ENCODE data around the gene IYD. TPM values are rescaled to one million over a fixed set of nuclear protein-coding genes. Genes with fewer than 3 reads are reported as not detected.

IYD gene
- total and polyA plus RNA-seq, 9 of the 15 experiments (the other 6 are each of a cell fraction or from before 2014, with no cell fraction given): not detected

- Histone ChIP-seq H3K9me3 (replicated peaks; ENCODE audit: control insufficient read depth, insufficient read depth, low read depth, low read length) (no peaks in the 10 kb centered on the region), H3K4me2 (ENCODE audit: insufficient read depth, low read length) (no peak overlapping the region), H3K9me1 (ENCODE audit: control insufficient read depth, insufficient read depth, low read length) (no peaks in the 10 kb centered on the region), H3K36me3 (ENCODE audit: control insufficient read depth, insufficient read depth, low read length) (no peaks in the 10 kb centered on the region), H3K4me3 (no peak overlapping the region), H3K27me3 (ENCODE audit: control insufficient read depth in 2 of 2, insufficient read depth in 2 of 2, low read length in 2 of 2) (peaks cover 0 to 12% of the 10 kb centered on the region in 2 experiments; a peak in 2 of 5 replicates), H4K20me1 (replicated peaks; ENCODE audit: control insufficient read depth, insufficient read depth, low read length) (no peaks in the 10 kb centered on the region), H3K9ac (ENCODE audit: insufficient read depth in 1 of 2, low read depth in 2 of 2, low read length in 2 of 2) (no peak overlapping the region), H3K79me2 (ENCODE audit: control insufficient read depth, insufficient read depth, low read length) (no peaks in the 10 kb centered on the region), H3K27ac (ENCODE audit: extremely low read depth, low read depth, low read length) (no peak overlapping the region), H3K4me1 (replicated peaks in 1 of 2; ENCODE audit: control insufficient read depth in 2 of 2, insufficient read depth in 2 of 2, low read length in 2 of 2) (no peaks in the 10 kb centered on the region; a peak in 1 of 5 replicates), H2AFZ (ENCODE audit: low read depth, low read length) (no peak overlapping the region)
- ChIA-PET POLR2A (no interaction called here), CTCF (ENCODE audit: low intra/inter-chr PET ratio) (no interaction called here)
- DNase-seq (ENCODE audit: extremely low read depth in 1 of 4, low spot score in 3 of 4): no peak
- 9% methylated on average over 4 of the region's 4 CpGs for WGBS (ENCODE audit: insufficient coverage, low coverage, missing lambda C conversion rate)
- no peak; the same call in 2 of the 3 replicates for ATAC-seq
- FAIRE-seq: no peak
- no TSS peak for BruUV-seq (replicated peaks)
- in situ Hi-C loops (cut with MboI): no loop called here
- TF ChIP-seq CTCF (IDR thresholded peaks at IDR 0.05 in 2 of 3, conservative IDR thresholded peaks at IDR 0.05 in 1 of 3; ENCODE audit: insufficient read depth in 2 of 3, low read depth in 1 of 3, low read length in 3 of 3): 0 out of 6 replicates have a peak, but pooled peaks of 1 of the 3 experiments have one; percentile 24
- no peak for TF ChIP-seq RFX1 (IDR thresholded peaks at IDR 0.05)
- TF ChIP-seq ESRRA (IDR thresholded peaks at IDR 0.05; ENCODE audit: borderline replicate concordance, low read depth): no peak
- no peak for TF ChIP-seq PTBP1 (IDR thresholded peaks at IDR 0.05; ENCODE audit: low read depth, low read length)
- intact Hi-C loops (cut with micrococcal nuclease): loop anchor here (5.0 kb wide), 1 partner anchor 36 kb away; no protein-coding TSS in a partner anchor
These were observed 12.9 kb upstream of the IYD start for GRCh38 chr6:150355932-150356331.

Data from K562 (cell line).